C1 segment of cervical spinal cord (tissue), 14 donors: ENCODE results near the gene SRSF6.
"Not testable (repeated sequence)": the region's sequence is repeated elsewhere in the genome, so short reads cannot be mapped to it uniquely, and the experiment has no call there.

ENCODE experiments used
- DNase-seq, 14 donors: peaks; one replicate each; lab custom pipeline; 2025; lab: John Stamatoyannopoulos, UW

The SRSF6 gene

DNA sequence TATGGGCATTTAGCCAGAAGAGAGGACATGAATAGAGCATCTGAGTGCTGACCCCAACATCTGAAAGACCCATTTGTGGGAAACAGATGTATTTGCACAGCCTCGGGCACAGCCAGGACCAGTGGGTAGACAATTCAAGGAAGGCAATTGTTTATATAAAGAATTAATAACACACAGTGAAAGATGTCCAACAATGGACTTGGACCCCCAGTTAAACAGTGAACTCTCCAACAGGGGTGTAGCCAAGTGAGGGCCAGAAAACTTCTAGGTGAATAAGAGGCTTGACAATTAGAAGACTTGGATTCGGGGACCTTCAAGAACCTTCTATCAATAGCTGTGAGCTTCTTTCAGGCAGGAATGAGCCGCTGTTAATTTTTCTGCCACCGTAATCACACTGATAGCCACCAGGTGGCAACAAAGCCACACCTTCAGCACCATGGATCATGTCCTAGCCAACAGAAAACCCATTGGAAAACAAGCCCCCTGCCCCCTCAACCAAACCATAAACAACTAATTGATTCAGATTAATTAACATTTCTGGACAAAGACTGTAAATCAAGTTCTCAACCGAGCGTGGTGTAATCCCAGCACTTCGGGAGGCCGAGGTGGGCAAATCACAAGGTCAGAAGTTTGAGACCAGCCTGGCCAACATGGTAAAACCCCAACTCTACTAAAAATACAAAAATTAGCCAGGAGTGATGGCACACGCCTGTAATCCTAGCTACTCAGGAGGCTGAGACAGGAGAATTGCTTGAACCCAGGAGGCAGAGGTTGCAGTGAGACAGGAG is 8.8 kb upstream of the SRSF6 start:
- DNase-seq: peak in 7 of 14 donors; percentile 1 to 24 (median 7)

GRCh38 chr20:43450841-43451799 is 6.6 kb upstream of the SRSF6 start:
- DNase-seq: no peak

GRCh38 chr20:43452404-43453126 is 5.1 kb upstream of the SRSF6 start:
- DNase-seq: no peak

GRCh38 chr20:43456252-43456651 is 1.4 kb upstream of the SRSF6 start:
- not testable (repeated sequence) for DNase-seq

DNA sequence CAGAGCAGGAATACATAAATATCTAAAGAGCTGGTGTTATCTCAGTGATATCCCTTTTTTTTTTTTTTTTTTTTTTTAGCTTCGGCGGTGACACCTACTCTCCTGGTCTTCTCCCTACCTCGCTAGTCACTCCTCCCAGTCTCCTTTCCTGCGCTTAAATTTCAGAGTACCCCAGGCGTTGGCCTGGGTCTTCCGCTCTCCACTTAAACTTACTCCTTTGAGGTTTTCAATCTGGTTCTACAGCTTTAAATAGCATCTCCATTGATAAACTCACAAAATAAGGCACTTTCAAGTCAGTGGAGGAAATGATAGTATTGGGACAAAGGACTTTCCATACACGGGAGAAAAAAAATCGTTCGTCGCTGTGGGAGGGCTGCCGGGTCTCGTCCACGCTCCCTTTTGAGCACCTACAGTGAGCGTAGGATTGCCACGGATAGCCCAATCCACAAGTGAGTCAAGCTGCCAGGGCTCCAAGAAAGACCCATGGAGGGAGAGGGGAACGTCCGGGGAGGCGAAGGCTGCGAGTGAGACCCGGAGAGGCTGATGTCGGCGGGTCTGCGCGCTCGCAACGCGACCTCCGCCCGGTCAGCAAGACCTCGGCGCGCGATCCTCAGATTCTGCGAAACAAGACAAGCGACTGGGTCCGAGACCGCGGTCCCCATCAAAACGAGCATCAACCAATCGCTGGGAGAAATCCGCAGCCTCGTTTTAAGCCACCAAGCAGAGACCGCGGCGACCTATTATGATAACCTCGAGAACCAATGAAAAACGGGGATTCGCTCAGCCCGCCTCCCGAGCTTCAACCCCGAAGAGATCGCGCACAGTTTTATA is 672 bp upstream of the SRSF6 start:
- peak; percentile 58 to 99 (median 94) for DNase-seq

GRCh38 chr20:43458422-43458924 is 777 bp downstream of the SRSF6 start:
- peak in 2 of 14 donors; percentile 36 to 79 for DNase-seq

DNA sequence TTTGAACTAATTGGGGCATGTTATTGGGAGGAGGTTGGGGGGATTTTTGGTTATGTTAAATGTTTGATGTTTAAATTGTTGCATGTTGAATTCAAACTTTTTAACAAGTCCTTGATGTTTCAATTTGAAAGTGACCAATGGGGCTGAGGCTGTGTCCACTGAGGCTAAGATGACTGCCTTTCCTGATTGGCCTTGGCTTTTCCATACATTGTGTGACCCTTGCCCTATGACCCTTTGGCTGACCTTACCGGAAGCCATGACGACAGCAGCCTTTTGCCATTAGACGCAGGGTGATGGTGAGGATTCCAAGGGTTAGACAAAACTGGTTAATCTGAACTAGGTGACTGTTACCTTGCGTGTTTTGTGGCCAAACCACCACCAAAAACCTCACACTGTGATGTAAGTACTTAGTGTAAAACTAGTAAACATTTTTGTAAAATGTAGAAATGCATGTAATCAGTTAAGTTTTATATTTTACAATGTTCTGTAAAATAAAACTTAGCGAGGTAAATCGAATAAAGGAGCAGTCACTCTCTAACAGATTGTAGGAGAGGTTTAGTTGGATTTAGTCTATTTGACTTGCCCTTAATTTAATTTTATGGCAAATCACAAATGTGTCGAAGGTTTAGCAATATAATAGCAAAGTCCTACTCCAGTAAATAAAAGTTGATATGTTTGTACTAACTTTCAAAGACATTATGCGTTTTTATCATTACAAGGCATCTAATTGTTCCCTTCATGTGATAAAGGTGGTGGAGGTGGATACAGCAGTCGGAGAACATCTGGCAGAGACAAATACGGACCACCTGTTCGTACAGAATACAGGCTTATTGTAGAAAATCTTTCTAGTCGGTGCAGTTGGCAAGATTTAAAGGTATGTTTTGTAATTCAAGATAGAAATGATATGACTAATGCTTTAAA is 1.6 kb downstream of the SRSF6 start:
- no peak for DNase-seq

DNA sequence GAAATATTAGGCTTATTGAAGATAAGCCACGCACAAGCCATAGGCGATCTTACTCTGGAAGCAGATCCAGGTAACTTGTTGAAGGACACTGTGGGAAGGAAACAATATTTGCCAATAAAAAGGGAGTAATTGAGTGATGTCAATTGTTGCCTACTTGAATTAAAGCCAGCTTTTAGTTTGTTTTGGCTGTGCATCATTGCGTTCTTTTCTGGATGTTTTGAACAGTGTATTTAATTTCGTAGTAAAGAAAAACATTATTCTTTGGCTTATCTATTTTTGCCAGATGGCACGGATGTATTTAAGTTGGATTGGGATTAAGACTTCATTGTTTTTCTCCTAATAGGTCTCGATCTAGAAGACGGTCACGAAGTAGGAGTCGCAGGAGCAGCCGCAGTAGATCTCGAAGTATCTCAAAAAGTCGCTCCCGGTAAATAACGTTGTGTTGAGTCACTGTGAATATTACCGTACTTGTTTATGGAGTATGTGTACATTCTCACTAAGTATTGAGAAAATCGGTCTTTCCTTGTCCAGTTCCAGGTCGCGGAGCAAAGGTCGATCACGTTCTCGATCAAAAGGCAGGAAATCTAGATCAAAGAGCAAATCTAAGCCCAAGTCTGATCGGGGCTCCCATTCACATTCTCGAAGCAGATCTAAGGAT is 2.6 kb downstream of the SRSF6 start:
- no peak for DNase-seq

- DNase-seq: no peak
These were observed 3.1 kb downstream of the SRSF6 start for GRCh38 chr20:43460830-43461200.

GRCh38 chr20:43461894-43462659 is 4.4 kb downstream of the SRSF6 start:
- no peak for DNase-seq

GRCh38 chr20:43462660-43463526 is 5.2 kb downstream of the SRSF6 start:
- no peak for DNase-seq

GRCh38 chr20:43463527-43464218 is 6.0 kb downstream of the SRSF6 start:
- DNase-seq: no peak

- no peak for DNase-seq
These were observed 6.6 kb downstream of the SRSF6 start for GRCh38 chr20:43464219-43464790.

- DNase-seq: no peak
These were observed 7.9 kb downstream of the SRSF6 start for GRCh38 chr20:43465625-43465943.

DNA sequence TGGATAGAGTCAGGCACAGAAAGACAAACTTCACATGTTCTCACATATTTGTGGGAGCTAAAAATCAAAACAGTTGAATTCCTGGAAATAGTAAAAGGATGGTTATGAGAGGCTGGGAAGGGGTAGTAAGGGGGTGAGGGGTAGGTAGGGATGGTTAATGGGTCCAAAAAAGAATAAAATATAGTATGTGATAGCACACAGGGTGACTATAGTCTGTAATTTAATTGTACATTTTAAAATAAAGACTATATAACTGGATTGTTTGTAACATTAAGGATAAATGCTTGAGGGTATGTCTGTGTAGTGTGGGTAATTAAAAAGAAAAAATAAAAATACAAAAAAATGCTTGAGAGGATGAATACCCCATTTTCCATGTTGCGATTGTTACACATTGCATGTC is 9.9 kb downstream of the SRSF6 start:
- DNase-seq: no peak

DNA sequence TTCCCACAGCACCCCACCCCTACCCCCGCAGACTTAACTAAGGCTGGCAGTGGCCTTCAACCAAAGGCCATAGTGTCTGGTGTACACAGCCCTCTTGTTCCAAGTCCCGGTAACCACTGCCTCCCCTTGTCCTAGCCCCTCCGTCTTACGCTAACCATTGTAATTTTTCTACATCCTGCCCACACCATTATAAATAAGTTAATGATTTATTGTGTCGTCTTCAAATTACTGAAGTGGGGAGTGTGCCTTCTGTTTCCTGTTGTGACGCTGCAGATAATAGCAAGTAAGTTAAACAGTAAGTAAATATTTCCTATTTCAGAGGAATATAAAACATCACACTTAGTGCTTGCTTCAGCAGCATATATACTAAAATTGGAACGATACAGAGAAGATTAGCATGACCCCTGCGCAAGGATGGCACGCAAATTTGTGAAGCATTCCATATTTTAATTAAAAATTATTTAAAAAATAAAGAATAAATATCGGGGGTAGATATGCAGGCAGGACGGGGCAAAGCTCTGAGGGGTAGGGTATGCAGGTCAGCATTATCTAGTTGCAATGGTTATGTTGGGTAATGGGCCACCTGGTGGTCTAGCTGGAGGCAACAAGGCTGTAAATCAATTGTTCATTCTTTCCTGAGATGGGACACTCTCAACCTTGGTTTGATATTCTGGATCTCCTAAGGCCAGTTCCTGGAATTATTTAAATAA is 15.1 kb downstream of the SRSF6 start:
- DNase-seq: no peak
